IPS DF 6.9 (cell line): ENCODE measurements around the gene TWSG1.

Source experiments
- DNase-seq: peaks from one replicate; pipeline ENCODE4 v3.0.0-alpha.2; 2013; ENCODE audit warnings: low read depth, low spot score
- H3K27ac ChIP-seq: one replicate; pipeline ENCODE4 v1.5.1; 2013; ENCODE audit warnings: low read length, control low read depth
- H3K27me3 ChIP-seq: 2 replicates; pipeline ENCODE4 v1.6.1; 2013; ENCODE audit warnings: mild to moderate bottlenecking, low read length; ENCODE audit not compliant: control insufficient read depth, insufficient read depth
- H3K36me3 ChIP-seq: 2 replicates; pipeline ENCODE4 v1.6.1; 2013; ENCODE audit warnings: low read length; ENCODE audit not compliant: control insufficient read depth, insufficient read depth
- H3K4me1 ChIP-seq: 2 replicates; pipeline ENCODE4 v1.6.1; 2013; ENCODE audit warnings: low read length; ENCODE audit not compliant: control insufficient read depth, insufficient read depth
- H3K4me3 ChIP-seq: 2 replicates; pipeline ENCODE4 v1.5.1; 2013; ENCODE audit warnings: mild to moderate bottlenecking, low read length
- H3K9me3 ChIP-seq: 2 replicates; pipeline ENCODE4 v1.6.1; 2013; ENCODE audit warnings: low read length, inconsistent platforms; ENCODE audit not compliant: control insufficient read depth, insufficient read depth
- WGBS: extraction: QIAGEN DNeasy Blood & Tissue Kit; methylation state at CpG from one replicate; pipeline ENCODE4 v1.1.7; 2013; ENCODE audit warnings: mixed read lengths, missing lambda C conversion rate; ENCODE audit not compliant: insufficient read length, insufficient coverage; 5-methylcytosine and 5-hydroxymethylcytosine counted together

Gene TWSG1

GRCh38 chr18:9334329-9334972, at the start of gene TWSG1:
TWSG1 (plus strand) TSS chr18:9334773; CDS start chr18:9337230, 2,457 bp downstream.
- WGBS: no CpG with 5 or more reads among the region's 67 CpGs

GRCh38 chr18:9285604-9286003, 49.0 kb upstream of the TWSG1 start:
- Histone ChIP-seq H3K4me3 (no peak overlapping the region), H3K27me3 (no peaks in the 10 kb centered on the region), H3K4me1 (no peaks in the 10 kb centered on the region), H3K9me3 (no peaks in the 10 kb centered on the region), H3K27ac (no peak overlapping the region), H3K36me3 (no peaks in the 10 kb centered on the region)
- 100% methylated on average over 1 of the region's 2 CpGs for WGBS
- no peak for DNase-seq

More at GRCh38 chr18:9334329-9334972, at the start of gene TWSG1:
- Histone ChIP-seq H3K27me3 (no peaks in the 10 kb centered on the region), H3K9me3 (no peaks in the 10 kb centered on the region), H3K4me3 (peak within 1 kb of the TSS; percentile 96), H3K36me3 (no peaks in the 10 kb centered on the region), H3K27ac (no peak within 1 kb of the TSS), H3K4me1 (no peaks in the 10 kb centered on the region)
- peak; percentile 61 for DNase-seq

GRCh38 chr18:9287036-9287435, 47.5 kb upstream of the TWSG1 start:
- Histone ChIP-seq H3K4me3 (no peak overlapping the region), H3K27me3 (no peaks in the 10 kb centered on the region), H3K27ac (no peak overlapping the region), H3K4me1 (no peaks in the 10 kb centered on the region), H3K9me3 (no peaks in the 10 kb centered on the region), H3K36me3 (no peaks in the 10 kb centered on the region)
- no CpG with 5 or more reads among the region's 7 CpGs for WGBS
- no peak for DNase-seq

GRCh38 chr18:9289698-9290097, 44.9 kb upstream of the TWSG1 start:
- DNase-seq: no peak
- no peaks in the 10 kb centered on the region for H3K4me1 ChIP-seq
- H3K27ac ChIP-seq: no peak overlapping the region
- no peaks in the 10 kb centered on the region for H3K36me3 ChIP-seq
- H3K27me3 ChIP-seq: no peaks in the 10 kb centered on the region
- H3K4me3 ChIP-seq: no peak overlapping the region
- H3K9me3 ChIP-seq: peaks cover 1% of the 10 kb centered on the region; the same call in 1 of the 2 replicates

DNA sequence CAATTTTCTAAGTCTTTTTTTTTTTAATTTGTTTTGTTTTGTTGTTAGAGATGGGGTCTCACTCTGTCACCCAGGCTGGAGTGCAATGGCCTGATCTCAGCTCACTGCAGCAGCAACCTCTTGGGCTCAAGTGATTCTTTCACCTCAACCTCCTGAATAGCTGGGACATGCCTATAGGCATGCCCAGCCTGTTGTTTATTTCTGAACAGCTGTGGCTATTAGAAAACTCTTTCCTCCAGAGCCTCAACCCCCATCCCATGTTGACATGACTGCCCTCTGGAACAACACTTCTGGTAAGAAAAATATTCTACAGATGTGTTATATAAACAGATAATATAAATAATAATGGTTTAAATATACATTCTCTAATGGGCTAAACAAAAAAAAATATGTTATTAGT, 44.4 kb upstream of the TWSG1 start:
- no peaks in the 10 kb centered on the region for H3K27me3 ChIP-seq
- H3K4me1 ChIP-seq: no peaks in the 10 kb centered on the region
- no peak overlapping the region for H3K4me3 ChIP-seq
- H3K9me3 ChIP-seq: peaks cover 1% of the 10 kb centered on the region; the same call in 1 of the 2 replicates
- no peak overlapping the region for H3K27ac ChIP-seq
- no peaks in the 10 kb centered on the region for H3K36me3 ChIP-seq
- no peak for DNase-seq

- H3K4me3 ChIP-seq: no peak overlapping the region
- no peaks in the 10 kb centered on the region for H3K4me1 ChIP-seq
- H3K27me3 ChIP-seq: no peaks in the 10 kb centered on the region
- H3K27ac ChIP-seq: no peak overlapping the region
- no peak for DNase-seq
- no peaks in the 10 kb centered on the region for H3K36me3 ChIP-seq
- H3K9me3 ChIP-seq: peaks cover 1% of the 10 kb centered on the region
- WGBS: no CpG with 5 or more reads among the region's 2 CpGs
Measured at GRCh38 chr18:9292047-9292446, 42.5 kb upstream of the TWSG1 start.

DNA sequence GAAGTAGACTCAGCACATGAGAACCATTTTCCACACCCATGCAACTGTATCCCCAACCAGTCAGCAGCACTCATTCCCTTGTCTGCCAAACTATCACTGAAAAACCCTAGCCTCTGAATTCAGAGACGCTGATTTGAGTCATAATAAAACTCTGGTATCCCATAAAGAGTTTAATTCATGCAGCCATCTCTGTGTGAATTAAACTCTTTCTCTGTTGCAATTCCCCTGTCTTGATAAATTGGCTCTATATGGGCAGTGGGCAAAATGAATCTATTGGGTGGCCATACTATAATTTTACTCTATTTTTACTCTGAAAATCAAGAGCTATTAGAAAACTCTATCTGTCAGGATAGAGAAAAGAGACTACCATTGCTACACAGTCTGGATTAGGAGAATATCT, 40.6 kb upstream of the TWSG1 start:
- WGBS: no CpG with 5 or more reads among the region's 1 CpG
- Histone ChIP-seq H3K4me3 (no peak overlapping the region), H3K27me3 (no peaks in the 10 kb centered on the region), H3K36me3 (no peaks in the 10 kb centered on the region), H3K27ac (no peak overlapping the region), H3K4me1 (no peaks in the 10 kb centered on the region), H3K9me3 (peaks cover 4% of the 10 kb centered on the region)
- no peak for DNase-seq

DNA sequence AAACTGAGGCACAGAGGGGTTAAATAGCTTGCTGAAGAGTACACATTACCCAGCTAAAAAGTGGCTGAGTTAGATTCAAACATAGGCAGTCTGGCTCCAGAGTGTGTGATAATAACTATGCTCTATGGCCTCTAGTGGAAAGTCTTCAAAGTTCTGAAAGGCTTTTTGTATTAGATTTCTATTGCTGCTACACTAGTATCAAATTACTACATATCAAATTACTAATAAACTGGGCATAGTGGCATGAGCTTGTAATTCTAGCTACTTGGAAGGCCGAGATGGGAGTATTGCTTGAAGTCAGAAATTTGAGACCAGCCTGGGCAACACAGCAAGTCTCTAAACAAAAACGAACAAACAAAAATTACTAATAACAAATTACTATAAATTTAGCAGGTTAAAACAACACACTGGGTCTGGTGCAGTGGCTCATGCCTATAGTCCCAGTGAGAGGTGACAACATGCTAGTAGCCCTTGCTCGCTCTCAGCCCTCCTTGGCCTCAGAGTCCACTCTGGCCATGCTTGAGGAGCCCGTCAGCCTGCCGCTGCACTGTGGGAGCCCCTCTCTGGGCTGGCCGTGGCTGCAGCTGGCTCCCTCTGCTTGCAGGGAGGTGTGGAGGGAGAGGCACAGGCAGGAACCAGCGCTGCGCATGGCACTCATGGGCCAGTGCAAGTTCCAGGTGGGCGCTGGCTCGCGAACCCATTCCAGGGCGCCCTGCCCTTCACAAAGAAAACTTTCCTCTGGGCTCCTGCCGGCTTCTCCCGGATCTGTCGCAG, 38.2 kb upstream of the TWSG1 start:
- Histone ChIP-seq H3K4me3 (no peak overlapping the region), H3K4me1 (no peaks in the 10 kb centered on the region), H3K27me3 (no peaks in the 10 kb centered on the region), H3K9me3 (peaks cover 4% of the 10 kb centered on the region), H3K36me3 (no peaks in the 10 kb centered on the region), H3K27ac (no peak overlapping the region)
- WGBS: no CpG with 5 or more reads among the region's 15 CpGs
- no peak for DNase-seq

DNA sequence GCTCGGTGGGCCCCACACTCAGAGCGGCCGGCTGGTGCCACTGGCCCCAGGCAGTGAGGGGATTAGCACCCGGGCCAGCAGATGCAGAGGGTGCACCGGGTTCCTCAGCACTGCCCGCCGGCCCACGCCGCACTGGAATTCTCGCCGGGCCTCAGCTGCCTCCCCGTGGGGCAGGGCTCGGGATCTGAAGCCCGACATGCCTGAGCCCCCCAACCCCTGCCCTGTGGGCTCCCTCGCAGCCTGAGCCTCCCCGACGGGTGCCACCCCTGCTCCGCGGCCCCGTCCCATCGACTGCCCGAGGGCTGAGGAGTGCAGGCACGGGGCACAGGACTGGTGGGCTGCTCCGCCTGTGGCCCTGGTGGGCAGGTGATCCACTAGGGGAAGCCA, 37.6 kb upstream of the TWSG1 start:
- Histone ChIP-seq H3K4me1 (no peaks in the 10 kb centered on the region), H3K36me3 (no peaks in the 10 kb centered on the region), H3K4me3 (no peak overlapping the region), H3K27ac (no peak overlapping the region), H3K27me3 (no peaks in the 10 kb centered on the region), H3K9me3 (peaks cover 4% of the 10 kb centered on the region)
- no CpG with 5 or more reads among the region's 24 CpGs for WGBS
- DNase-seq: no peak

GRCh38 chr18:9304388-9305070, 30.0 kb upstream of the TWSG1 start:
- H3K9me3 ChIP-seq: no peaks in the 10 kb centered on the region
- no peaks in the 10 kb centered on the region for H3K4me1 ChIP-seq
- H3K27ac ChIP-seq: no peak overlapping the region
- no peaks in the 10 kb centered on the region for H3K36me3 ChIP-seq
- WGBS: no CpG with 5 or more reads among the region's 6 CpGs
- no peak overlapping the region for H3K4me3 ChIP-seq
- no peak for DNase-seq
- no peaks in the 10 kb centered on the region for H3K27me3 ChIP-seq
